A673 (cell line): ENCODE results near the gene SPARCL1.

Source experiments
- CTCF ChIP-seq: fragments of 300-800, 200-600 bp; sonication (generic); conservative IDR thresholded peaks from 2 replicates; pipeline ENCODE4 v1.5.1; 2017; ENCODE audit warnings: low read depth, mild to moderate bottlenecking, antibody characterized with exemption, low read length, moderate library complexity, mixed read lengths
- EZH2 ChIP-seq: fragments of 200-600 bp; sonication (generic); IDR thresholded peaks from 2 replicates; pipeline ENCODE4 v1.6.1; 2017; ENCODE audit warnings: borderline replicate concordance, low read depth, mild to moderate bottlenecking, mixed read lengths, antibody characterized with exemption, low read length; ENCODE audit not compliant: poor library complexity, severe bottlenecking

- TF ChIP-seq CTCF (no peak), EZH2 (no peak)
These were observed 38.4 kb downstream of the SPARCL1 start for GRCh38 chr4:87490664-87491369.
